WTC11 (cell line): ENCODE measurements around the gene KCNIP1.
"Not testable (repeated sequence)": the region's sequence is repeated elsewhere in the genome, so short reads cannot be mapped to it uniquely, and the experiment has no call there.

Experiments
- ETV6 ChIP-seq: sonication (generic); formaldehyde crosslinking; IDR thresholded peaks from 2 replicates; pipeline ENCODE4 v1.8.1; 2022; ENCODE audit warnings: mild to moderate bottlenecking, missing genetic modification reagents
- JUN ChIP-seq: sonication (generic); formaldehyde crosslinking; IDR thresholded peaks from 2 replicates; pipeline ENCODE4 v1.8.0; 2023; ENCODE audit warnings: mild to moderate bottlenecking, missing genetic modification reagents
- NFE2L1 ChIP-seq: sonication (generic); formaldehyde crosslinking; IDR thresholded peaks from 2 replicates; pipeline ENCODE4 v1.8.1; 2023; ENCODE audit warnings: missing genetic modification reagents
- NR1H2 ChIP-seq: sonication (generic); formaldehyde crosslinking; IDR thresholded peaks from 2 replicates; pipeline ENCODE4 v1.9.0; 2021; ENCODE audit warnings: mild to moderate bottlenecking, moderate library complexity, missing genetic modification reagents
- RELA ChIP-seq: sonication (generic); formaldehyde crosslinking; IDR thresholded peaks from 2 replicates; pipeline ENCODE4 v1.8.1; 2022; ENCODE audit warnings: missing genetic modification reagents, mild to moderate bottlenecking, borderline replicate concordance
- SP1 ChIP-seq: sonication (generic); formaldehyde crosslinking; conservative IDR thresholded peaks from 2 replicates; pipeline ENCODE4 v1.8.1; 2022; ENCODE audit warnings: missing genetic modification reagents
- ZNF138 ChIP-seq: sonication (generic); formaldehyde crosslinking; conservative IDR thresholded peaks from 2 replicates; pipeline ENCODE4 v1.8.1; 2022; ENCODE audit warnings: mild to moderate bottlenecking, moderate library complexity, missing genetic modification reagents
- ZNF423 ChIP-seq: fragments of 250-450 bp; sonication (Bioruptor Pico); IDR thresholded peaks from 2 replicates; pipeline ENCODE4 v2.1.2; 2022; ENCODE audit warnings: mild to moderate bottlenecking, moderate library complexity
- TF ChIP-seq, protein P1 (sequence below): sonication (generic); formaldehyde crosslinking; IDR thresholded peaks from 2 replicates; pipeline ENCODE4 v1.8.0; 2022; ENCODE audit warnings: mild to moderate bottlenecking, missing genetic modification reagents
- TF ChIP-seq, protein P2 (sequence below): sonication (generic); formaldehyde crosslinking; IDR thresholded peaks from 2 replicates; pipeline ENCODE4 v1.8.0; 2022; ENCODE audit warnings: mild to moderate bottlenecking, missing genetic modification reagents
- TF ChIP-seq, protein P3 (sequence below): fragments of 200-600 bp; IDR thresholded peaks from 2 replicates; pipeline ENCODE4 v1.8.0; 2022; ENCODE audit warnings: antibody characterized with exemption
- TF ChIP-seq, protein P4 (sequence below): sonication (generic); formaldehyde crosslinking; IDR thresholded peaks from 2 replicates; pipeline ENCODE4 v1.8.0; 2022; ENCODE audit warnings: missing genetic modification reagents
- TF ChIP-seq, protein P5 (sequence below): fragments of 250-450 bp; sonication (Bioruptor Pico); IDR thresholded peaks from 2 replicates; pipeline ENCODE4 v2.1.2; 2022; ENCODE audit warnings: mild to moderate bottlenecking, moderate library complexity
- TF ChIP-seq, protein P6 (sequence below): sonication (generic); formaldehyde crosslinking; IDR thresholded peaks from 2 replicates; pipeline ENCODE4 v1.8.0; 2022; ENCODE audit warnings: mild to moderate bottlenecking, missing genetic modification reagents

DNA sequence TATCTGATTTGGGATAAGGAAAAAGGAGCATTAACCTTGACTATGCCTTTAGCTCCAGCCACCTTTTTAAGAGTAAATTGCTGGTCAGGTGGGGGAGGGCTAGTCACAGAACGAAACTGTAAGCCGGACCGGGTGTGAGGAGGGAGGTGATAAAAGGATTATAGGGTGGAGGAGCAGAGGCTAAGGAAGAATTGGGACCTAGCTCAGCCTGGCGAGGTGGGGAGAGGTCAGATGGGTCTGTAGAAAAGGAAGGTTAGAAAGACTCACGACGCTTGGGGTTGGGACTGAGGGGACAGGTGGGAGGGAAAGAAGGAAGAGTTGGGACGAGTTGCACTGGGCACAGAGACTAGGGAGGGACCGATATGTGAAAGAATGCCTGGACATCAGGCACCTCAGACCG lies 262.0 kb downstream of the KCNIP1 start:
- TF ChIP-seq, protein P1, sequence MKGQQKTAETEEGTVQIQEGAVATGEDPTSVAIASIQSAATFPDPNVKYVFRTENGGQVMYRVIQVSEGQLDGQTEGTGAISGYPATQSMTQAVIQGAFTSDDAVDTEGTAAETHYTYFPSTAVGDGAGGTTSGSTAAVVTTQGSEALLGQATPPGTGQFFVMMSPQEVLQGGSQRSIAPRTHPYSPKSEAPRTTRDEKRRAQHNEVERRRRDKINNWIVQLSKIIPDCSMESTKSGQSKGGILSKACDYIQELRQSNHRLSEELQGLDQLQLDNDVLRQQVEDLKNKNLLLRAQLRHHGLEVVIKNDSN (CRISPR knock-in tag), result not testable (repeated sequence)
- TF ChIP-seq, protein P2, sequence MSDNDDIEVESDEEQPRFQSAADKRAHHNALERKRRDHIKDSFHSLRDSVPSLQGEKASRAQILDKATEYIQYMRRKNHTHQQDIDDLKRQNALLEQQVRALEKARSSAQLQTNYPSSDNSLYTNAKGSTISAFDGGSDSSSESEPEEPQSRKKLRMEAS (CRISPR knock-in tag), result not testable (repeated sequence)
- TF ChIP-seq NFE2L1 (CRISPR knock-in tag); ETV6 (CRISPR knock-in tag); JUN (CRISPR knock-in tag); NR1H2 (CRISPR knock-in tag); ZNF423; ZNF138; RELA (CRISPR knock-in tag); SP1 (CRISPR knock-in tag): not testable (repeated sequence)
- TF ChIP-seq, protein P3, sequence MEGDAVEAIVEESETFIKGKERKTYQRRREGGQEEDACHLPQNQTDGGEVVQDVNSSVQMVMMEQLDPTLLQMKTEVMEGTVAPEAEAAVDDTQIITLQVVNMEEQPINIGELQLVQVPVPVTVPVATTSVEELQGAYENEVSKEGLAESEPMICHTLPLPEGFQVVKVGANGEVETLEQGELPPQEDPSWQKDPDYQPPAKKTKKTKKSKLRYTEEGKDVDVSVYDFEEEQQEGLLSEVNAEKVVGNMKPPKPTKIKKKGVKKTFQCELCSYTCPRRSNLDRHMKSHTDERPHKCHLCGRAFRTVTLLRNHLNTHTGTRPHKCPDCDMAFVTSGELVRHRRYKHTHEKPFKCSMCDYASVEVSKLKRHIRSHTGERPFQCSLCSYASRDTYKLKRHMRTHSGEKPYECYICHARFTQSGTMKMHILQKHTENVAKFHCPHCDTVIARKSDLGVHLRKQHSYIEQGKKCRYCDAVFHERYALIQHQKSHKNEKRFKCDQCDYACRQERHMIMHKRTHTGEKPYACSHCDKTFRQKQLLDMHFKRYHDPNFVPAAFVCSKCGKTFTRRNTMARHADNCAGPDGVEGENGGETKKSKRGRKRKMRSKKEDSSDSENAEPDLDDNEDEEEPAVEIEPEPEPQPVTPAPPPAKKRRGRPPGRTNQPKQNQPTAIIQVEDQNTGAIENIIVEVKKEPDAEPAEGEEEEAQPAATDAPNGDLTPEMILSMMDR, result not testable (repeated sequence)
- TF ChIP-seq, protein P4, sequence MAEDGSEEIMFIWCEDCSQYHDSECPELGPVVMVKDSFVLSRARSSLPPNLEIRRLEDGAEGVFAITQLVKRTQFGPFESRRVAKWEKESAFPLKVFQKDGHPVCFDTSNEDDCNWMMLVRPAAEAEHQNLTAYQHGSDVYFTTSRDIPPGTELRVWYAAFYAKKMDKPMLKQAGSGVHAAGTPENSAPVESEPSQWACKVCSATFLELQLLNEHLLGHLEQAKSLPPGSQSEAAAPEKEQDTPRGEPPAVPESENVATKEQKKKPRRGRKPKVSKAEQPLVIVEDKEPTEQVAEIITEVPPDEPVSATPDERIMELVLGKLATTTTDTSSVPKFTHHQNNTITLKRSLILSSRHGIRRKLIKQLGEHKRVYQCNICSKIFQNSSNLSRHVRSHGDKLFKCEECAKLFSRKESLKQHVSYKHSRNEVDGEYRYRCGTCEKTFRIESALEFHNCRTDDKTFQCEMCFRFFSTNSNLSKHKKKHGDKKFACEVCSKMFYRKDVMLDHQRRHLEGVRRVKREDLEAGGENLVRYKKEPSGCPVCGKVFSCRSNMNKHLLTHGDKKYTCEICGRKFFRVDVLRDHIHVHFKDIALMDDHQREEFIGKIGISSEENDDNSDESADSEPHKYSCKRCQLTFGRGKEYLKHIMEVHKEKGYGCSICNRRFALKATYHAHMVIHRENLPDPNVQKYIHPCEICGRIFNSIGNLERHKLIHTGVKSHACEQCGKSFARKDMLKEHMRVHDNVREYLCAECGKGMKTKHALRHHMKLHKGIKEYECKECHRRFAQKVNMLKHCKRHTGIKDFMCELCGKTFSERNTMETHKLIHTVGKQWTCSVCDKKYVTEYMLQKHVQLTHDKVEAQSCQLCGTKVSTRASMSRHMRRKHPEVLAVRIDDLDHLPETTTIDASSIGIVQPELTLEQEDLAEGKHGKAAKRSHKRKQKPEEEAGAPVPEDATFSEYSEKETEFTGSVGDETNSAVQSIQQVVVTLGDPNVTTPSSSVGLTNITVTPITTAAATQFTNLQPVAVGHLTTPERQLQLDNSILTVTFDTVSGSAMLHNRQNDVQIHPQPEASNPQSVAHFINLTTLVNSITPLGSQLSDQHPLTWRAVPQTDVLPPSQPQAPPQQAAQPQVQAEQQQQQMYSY, result not testable (repeated sequence)
- TF ChIP-seq, protein P5, sequence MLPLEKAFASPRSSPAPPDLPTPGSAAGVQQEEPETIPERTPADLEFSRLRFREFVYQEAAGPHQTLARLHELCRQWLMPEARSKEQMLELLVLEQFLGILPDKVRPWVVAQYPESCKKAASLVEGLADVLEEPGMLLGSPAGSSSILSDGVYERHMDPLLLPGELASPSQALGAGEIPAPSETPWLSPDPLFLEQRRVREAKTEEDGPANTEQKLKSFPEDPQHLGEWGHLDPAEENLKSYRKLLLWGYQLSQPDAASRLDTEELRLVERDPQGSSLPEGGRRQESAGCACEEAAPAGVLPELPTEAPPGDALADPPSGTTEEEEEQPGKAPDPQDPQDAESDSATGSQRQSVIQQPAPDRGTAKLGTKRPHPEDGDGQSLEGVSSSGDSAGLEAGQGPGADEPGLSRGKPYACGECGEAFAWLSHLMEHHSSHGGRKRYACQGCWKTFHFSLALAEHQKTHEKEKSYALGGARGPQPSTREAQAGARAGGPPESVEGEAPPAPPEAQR, result not testable (repeated sequence)
- TF ChIP-seq, protein P6, sequence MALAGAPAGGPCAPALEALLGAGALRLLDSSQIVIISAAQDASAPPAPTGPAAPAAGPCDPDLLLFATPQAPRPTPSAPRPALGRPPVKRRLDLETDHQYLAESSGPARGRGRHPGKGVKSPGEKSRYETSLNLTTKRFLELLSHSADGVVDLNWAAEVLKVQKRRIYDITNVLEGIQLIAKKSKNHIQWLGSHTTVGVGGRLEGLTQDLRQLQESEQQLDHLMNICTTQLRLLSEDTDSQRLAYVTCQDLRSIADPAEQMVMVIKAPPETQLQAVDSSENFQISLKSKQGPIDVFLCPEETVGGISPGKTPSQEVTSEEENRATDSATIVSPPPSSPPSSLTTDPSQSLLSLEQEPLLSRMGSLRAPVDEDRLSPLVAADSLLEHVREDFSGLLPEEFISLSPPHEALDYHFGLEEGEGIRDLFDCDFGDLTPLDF, result not testable (repeated sequence)
